SK-N-SH (cell line): ENCODE results near the gene TAF6. TPM values are rescaled to one million over a fixed set of nuclear protein-coding genes. Genes with fewer than 3 reads are reported as not detected.

ENCODE experiments used
- CTCF ChIA-PET: fragments of 300-600, 350-600 bp; formaldehyde crosslinking; extraction: SDS; loops from one replicate; lab custom pipeline; 2021; lab: Yijun Ruan, JAX
- POLR2A ChIA-PET: fragments of 350-600 bp; sonication (Branson Sonifier 250); formaldehyde crosslinking; extraction: SDS; loops from one replicate; lab custom pipeline; 2020; ENCODE audit warnings: antibody characterized with exemption, inconsistent platforms; lab: Yijun Ruan, JAX
- DNase-seq: peaks from one replicate; pipeline ENCODE4 v3.0.0; 2012
- H2AFZ ChIP-seq: fragments of 200-600 bp; sonication (generic); 2 replicates; pipeline ENCODE4 v1.8.1; 2016; ENCODE audit warnings: antibody characterized with exemption, mild to moderate bottlenecking, low read depth
- H3F3A ChIP-seq: fragments of 200-600 bp; sonication (generic); replicated peaks from 2 replicates; pipeline ENCODE3; 2016; ENCODE audit warnings: antibody characterized with exemption, mild to moderate bottlenecking; ENCODE audit not compliant: insufficient read depth
- H3K27ac ChIP-seq, 2 experiments: fragments of 200-500 bp in 1 of 2; fragments of 200-600 bp in 1 of 2; sonication (Bioruptor generic) in 1 of 2; sonication (generic), shearing (Covaris generic) in 1 of 2; 2 replicates each; pipeline versions ENCODE4 v1.5.1 to v1.6.1; 2014 to 2016; ENCODE audit warnings: low read depth in 2 of 2, inconsistent platforms in 1 of 2, low read length in 1 of 2, mild to moderate bottlenecking in 1 of 2, mixed read lengths in 1 of 2
- H3K27me3 ChIP-seq: fragments of 200-600 bp; sonication (generic), shearing (Covaris generic); 2 replicates; pipeline ENCODE4 v1.6.1; 2016; ENCODE audit warnings: mixed run types; ENCODE audit not compliant: insufficient read depth
- H3K36me3 ChIP-seq, 2 experiments: fragments of 200-500 bp in 1 of 2; fragments of 200-600 bp in 1 of 2; sonication (Bioruptor generic) in 1 of 2; sonication (generic) in 1 of 2; replicated peaks in 1 of 2; 2 replicates each; pipeline versions ENCODE3 to v1.5.1; 2014 to 2016; ENCODE audit warnings: low read length in 1 of 2, mild to moderate bottlenecking in 1 of 2; ENCODE audit not compliant: insufficient read depth in 2 of 2, control insufficient read depth in 1 of 2
- H3K4me1 ChIP-seq, 2 experiments: fragments of 200-500 bp in 1 of 2; fragments of 200-600 bp in 1 of 2; sonication (Bioruptor generic) in 1 of 2; sonication (generic), shearing (Covaris generic) in 1 of 2; 2 replicates each; pipeline versions ENCODE4 v1.5.1 to v1.6.1; 2014 to 2016; ENCODE audit warnings: low read depth in 1 of 2, low read length in 1 of 2, mixed run types in 1 of 2; ENCODE audit not compliant: insufficient read depth in 2 of 2, control insufficient read depth in 1 of 2
- H3K4me2 ChIP-seq: fragments of 200-600 bp; sonication (generic), shearing (Covaris generic); 2 replicates; pipeline ENCODE4 v1.6.1; 2017; ENCODE audit warnings: mixed run types
- H3K4me3 ChIP-seq, 2 experiments: fragments of 200-500 bp in 1 of 2; fragments of 200-600 bp in 1 of 2; sonication (Bioruptor generic) in 1 of 2; sonication (generic), shearing (Covaris generic) in 1 of 2; 2 replicates each; pipeline versions ENCODE4 v1.5.1 to v1.8.1; 2014 to 2016; ENCODE audit warnings: low read depth in 2 of 2, inconsistent platforms in 1 of 2, low read length in 1 of 2, mild to moderate bottlenecking in 1 of 2, mixed read lengths in 1 of 2, moderate library complexity in 1 of 2
- H3K79me2 ChIP-seq: fragments of 200-600 bp; sonication (generic); 2 replicates; pipeline ENCODE4 v1.8.1; 2017; ENCODE audit warnings: mild to moderate bottlenecking; ENCODE audit not compliant: insufficient read depth
- H3K9ac ChIP-seq: fragments of 200-600 bp; sonication (generic); 2 replicates; pipeline ENCODE4 v1.6.1; 2017; ENCODE audit warnings: mixed run types
- H3K9me2 ChIP-seq: fragments of 200-600 bp; sonication (generic); 2 replicates; pipeline ENCODE4 v1.6.1; 2017; ENCODE audit warnings: mixed run types
- H3K9me3 ChIP-seq: fragments of 200-600 bp; sonication (generic); 2 replicates; pipeline ENCODE4 v1.6.1; 2017; ENCODE audit warnings: mixed run types, mild to moderate bottlenecking, moderate library complexity
- H4K20me1 ChIP-seq: fragments of 200-600 bp; sonication (generic); 2 replicates; pipeline ENCODE4 v1.6.1; 2017; ENCODE audit warnings: mild to moderate bottlenecking, mixed run types; ENCODE audit not compliant: insufficient read depth
- CTCF ChIP-seq: fragments of 200-600 bp; sonication (generic); IDR thresholded peaks from 2 replicates; pipeline ENCODE4 v1.6.1; 2017; ENCODE audit warnings: antibody characterized with exemption, mild to moderate bottlenecking, moderate library complexity
- ELF1 ChIP-seq: IDR thresholded peaks from 2 replicates; pipeline ENCODE4 v1.4.0; 2012
- EP300 ChIP-seq, 2 experiments: IDR thresholded peaks; 2 replicates each; pipeline versions ENCODE4 v1.4.0 to v1.6.1; 2012; ENCODE audit warnings: borderline replicate concordance in 1 of 2, low read depth in 1 of 2, low read length in 1 of 2
- FOSL2 ChIP-seq: IDR thresholded peaks from 2 replicates; pipeline ENCODE4 v1.4.0; 2012; ENCODE audit warnings: low read depth, mild to moderate bottlenecking, moderate library complexity, borderline replicate concordance
- FOXJ3 ChIP-seq: sonication (generic); formaldehyde crosslinking; IDR thresholded peaks from 2 replicates; pipeline ENCODE4 v1.5.1; 2020; ENCODE audit warnings: mild to moderate bottlenecking, missing genetic modification reagents
- GABPA ChIP-seq: IDR thresholded peaks from 2 replicates; pipeline ENCODE4 v1.4.0; 2012; ENCODE audit warnings: low read depth, mild to moderate bottlenecking
- GATA2 ChIP-seq: sonication (generic); formaldehyde crosslinking; IDR thresholded peaks from 2 replicates; pipeline ENCODE4 v1.5.0; 2020; ENCODE audit warnings: mild to moderate bottlenecking, missing genetic modification reagents
- IRF3 ChIP-seq: fragments of 150-350 bp; IDR thresholded peaks from 2 replicates; pipeline ENCODE4 v1.6.1; 2016; ENCODE audit warnings: mild to moderate bottlenecking, low read depth, low read length
- JUND ChIP-seq: IDR thresholded peaks from 2 replicates; pipeline ENCODE4 v1.4.0; 2012
- MAX ChIP-seq: IDR thresholded peaks from 2 replicates; pipeline ENCODE4 v1.4.0; 2012; ENCODE audit warnings: low read depth
- NFIC ChIP-seq: IDR thresholded peaks from 2 replicates; pipeline ENCODE4 v1.4.0; 2012; ENCODE audit warnings: borderline replicate concordance
- NRF1 ChIP-seq: IDR thresholded peaks from 2 replicates; pipeline ENCODE4 v1.6.1; 2012; ENCODE audit warnings: low read depth, mild to moderate bottlenecking, low read length
- PBX3 ChIP-seq: IDR thresholded peaks from 2 replicates; pipeline ENCODE4; 2012
- RFX5 ChIP-seq: IDR thresholded peaks from 2 replicates; pipeline ENCODE4 v1.6.1; 2012; ENCODE audit warnings: mild to moderate bottlenecking, improper control_type of control experiment, low read length
- TAF1 ChIP-seq: IDR thresholded peaks from 2 replicates; pipeline ENCODE4 v1.6.1; 2012; ENCODE audit warnings: low read depth, mild to moderate bottlenecking, low read length, moderate library complexity, borderline replicate concordance
- USF2 ChIP-seq: fragments of 150-350 bp; IDR thresholded peaks from 2 replicates; pipeline ENCODE4 v1.6.1; 2017; ENCODE audit warnings: antibody characterized with exemption, low read length, low read depth, borderline replicate concordance
- WGBS: methylation state at CpG from one replicate; pipeline ENCODE4 v1.1.6; 2017; ENCODE audit warnings: low lambda C conversion rate; 5-methylcytosine and 5-hydroxymethylcytosine counted together
- polyA plus RNA-seq, 3 experiments: library from polyadenylated mRNA; depleted of rRNA; stranded (reverse); fragments of >200 nt; gene quantifications; 2 replicates each; pipeline ENCODE4 v1.2.3, GENCODE V29; 2012

TAF6 gene
- polyA plus RNA-seq, 1 of the 3 experiments (the other 2 are of a cell fraction): 70.5 TPM

GRCh38 chr7:100063376-100063775 is 55.8 kb downstream of the TAF6 start:
- no peak for DNase-seq
- no peaks in the 10 kb centered on the region for H3K27me3 ChIP-seq
- peaks cover 34% of the 10 kb centered on the region for H3F3A ChIP-seq
- H4K20me1 ChIP-seq: no peaks in the 10 kb centered on the region
- H3K9ac ChIP-seq: no peak overlapping the region
- H3K4me1 ChIP-seq: peaks cover 0 to 21% of the 10 kb centered on the region in 2 experiments; a peak in 1 of 4 replicates
- TF ChIP-seq GATA2 (CRISPR knock-in tag) (no peak), TAF1 (no peak), CTCF (no peak), FOSL2 (no peak), NFIC (no peak), RFX5 (no peak), FOXJ3 (no peak), PBX3 (no peak), EP300 (IDR thresholded peaks at IDR 0.05; ENCODE audit: borderline replicate concordance in 1 of 2, low read depth in 1 of 2, low read length in 1 of 2) (no peak), IRF3 (no peak), MAX (no peak), GABPA (no peak), JUND (no peak), ELF1 (no peak), USF2 (no peak), NRF1 (no peak)
- WGBS: 98% methylated on average over 4 of the region's 4 CpGs
- H3K79me2 ChIP-seq: no peaks in the 10 kb centered on the region
- H3K4me2 ChIP-seq: no peak overlapping the region
- no peaks in the 10 kb centered on the region for H3K9me2 ChIP-seq
- no peak overlapping the region for H2AFZ ChIP-seq
- POLR2A ChIA-PET: interaction anchor here (0.6 to 1.3 kb wide), 4 partner anchors 11 to 48 kb away, joined by 3 to 7 read pairs (median 3); partner anchors contain the start of genes ZKSCAN1 and ZSCAN21
- peaks cover 32 to 58% of the 10 kb centered on the region in 2 experiments for H3K36me3 ChIP-seq
- CTCF ChIA-PET: interaction anchor here (1.1 to 2.4 kb wide), 6 partner anchors 10 to 84 kb away, joined by 4 to 10 read pairs (median 8); partner anchors contain the start of gene ZSCAN21
- H3K4me3 ChIP-seq: no peak overlapping the region
- H3K27ac ChIP-seq: no peak overlapping the region
- no peaks in the 10 kb centered on the region for H3K9me3 ChIP-seq
